CD4-positive, alpha-beta memory T cell (primary cell): ENCODE data around the gene TMEM167B. TPM values are rescaled to one million over a fixed set of nuclear protein-coding genes. Genes with fewer than 3 reads are reported as not detected.

Experiments used
- CTCF ChIA-PET: fragments of 350-600 bp; sonication (Branson Sonifier 250); formaldehyde crosslinking; loops from one replicate; lab custom pipeline; 2021; ENCODE audit warnings: inconsistent platforms; ENCODE audit not compliant: partially characterized antibody; lab: Charles Lee
- POLR2A ChIA-PET: fragments of 350-600 bp; sonication (Branson Sonifier 250); formaldehyde crosslinking; loops from one replicate; lab custom pipeline; 2021; ENCODE audit not compliant: partially characterized antibody; lab: Charles Lee
- DNase-seq, 5 donors: peaks; one replicate each; pipeline versions ENCODE4 v3.0.0 to v3.0.0-alpha.2; 2020 to 2022; ENCODE audit warnings: mixed read lengths in 1 of 5
- H3K27ac ChIP-seq: one replicate; pipeline ENCODE4 v1.7.0; 2013; ENCODE audit warnings: low read depth, low read length
- H3K27me3 ChIP-seq: 2 replicates; pipeline ENCODE4 v1.7.0; 2013; ENCODE audit warnings: mild to moderate bottlenecking, low read length, moderate library complexity; ENCODE audit not compliant: insufficient read depth
- H3K36me3 ChIP-seq: 2 replicates; pipeline ENCODE4 v1.7.0; 2013; ENCODE audit warnings: mild to moderate bottlenecking, low read length, moderate library complexity; ENCODE audit not compliant: insufficient read depth
- H3K4me1 ChIP-seq: 2 replicates; pipeline ENCODE4 v1.7.0; 2013; ENCODE audit warnings: mild to moderate bottlenecking, low read length, moderate library complexity; ENCODE audit not compliant: insufficient read depth
- H3K4me3 ChIP-seq, 2 donors: one replicate each; pipeline ENCODE4 v1.7.0; 2013; ENCODE audit warnings: low read length in 2 of 2, mild to moderate bottlenecking in 1 of 2
- H3K9me3 ChIP-seq, 2 donors: one replicate each; pipeline ENCODE4 v1.7.0; 2013; ENCODE audit warnings: low read length in 2 of 2, control low read depth in 1 of 2; ENCODE audit not compliant: control insufficient read depth in 1 of 2
- H3K27ac Mint-ChIP-seq, 7 donors: one replicate each; pipeline ENCODE4 v1.8.0; 2020 to 2021; ENCODE audit warnings: mixed read lengths in 7 of 7, mild to moderate bottlenecking in 6 of 7, inconsistent platforms in 3 of 7, moderate library complexity in 3 of 7
- H3K27me3 Mint-ChIP-seq, 2 donors: one replicate each; pipeline ENCODE4 v1.8.0; 2020 to 2021; ENCODE audit warnings: mixed read lengths in 2 of 2
- H3K36me3 Mint-ChIP-seq, 2 donors: one replicate each; pipeline ENCODE4 v1.8.0; 2020 to 2021; ENCODE audit warnings: mixed read lengths in 2 of 2, inconsistent platforms in 1 of 2, mild to moderate bottlenecking in 1 of 2
- H3K4me1 Mint-ChIP-seq, 4 donors: one replicate each; pipeline ENCODE4 v1.8.0; 2020 to 2021; ENCODE audit warnings: mixed read lengths in 4 of 4, mild to moderate bottlenecking in 1 of 4
- H3K4me3 Mint-ChIP-seq, 8 donors: one replicate each; pipeline ENCODE4 v1.8.0; 2020 to 2021; ENCODE audit warnings: mixed read lengths in 8 of 8, mild to moderate bottlenecking in 7 of 8, moderate library complexity in 6 of 8, inconsistent platforms in 3 of 8
- H3K9me3 Mint-ChIP-seq, 8 donors: one replicate each; pipeline ENCODE4 v1.8.0; 2020 to 2021; ENCODE audit warnings: mixed read lengths in 8 of 8, mild to moderate bottlenecking in 5 of 8, inconsistent platforms in 3 of 8, moderate library complexity in 1 of 8
- intact Hi-C: fragments of 100-400 bp; cut with micrococcal nuclease; formaldehyde crosslinking; loops from one replicate; pipeline ENCODE4 v1.15.1; 2023
- polyA plus RNA-seq, 2 donors: library from polyadenylated mRNA; unstranded; fragments of 300-500 nt; fragmentation: Illumina TruSeq; gene quantifications; one replicate each; pipeline ENCODE4 v1.2.3, GENCODE V29; 2021
- total RNA-seq, 2 experiments: library from RNA; stranded (reverse); gene quantifications; one replicate each; pipeline ENCODE4 v1.2.3, GENCODE V29; 2021

Gene TMEM167B
- total and polyA plus RNA-seq, 4 experiments from 2014 or later: 38.8 to 47.9 (median 42.2) TPM

GRCh38 chr1:109112652-109113285 is 22.2 kb downstream of the TMEM167B start:
- no peaks in the 10 kb centered on the region for H3K27me3 ChIP-seq
- H3K9me3 ChIP-seq: no peaks in the 10 kb centered on the region
- CTCF ChIA-PET: interaction anchor here (0.6 to 9.4 kb wide), 26 partner anchors 8 to 436 kb away, joined by 3 to 150 read pairs (median 4); partner anchors contain the start of genes CLCC1, GNAI3, TAF13 and TMEM167B
- Mint-ChIP-seq H3K36me3 (peaks cover 0 to 9% of the 10 kb centered on the region in 2 donors), H3K4me1 (peaks cover 23 to 35% (median 28%) of the 10 kb centered on the region in 4 donors), H3K27ac (peak overlapping the region; percentile 94 to 99 (median 98)), H3K4me3 (peak overlapping the region; percentile 86 to 94 (median 90)), H3K9me3 (peaks cover 0 to 11% (median 0%) of the 10 kb centered on the region in 8 donors), H3K27me3 (peaks cover 0 to 2% of the 10 kb centered on the region in 2 donors)
- H3K4me3 ChIP-seq: peak overlapping the region in 1 of 2 donors; percentile 64
- H3K36me3 ChIP-seq: no peaks in the 10 kb centered on the region
- peak overlapping the region; percentile 61 for H3K27ac ChIP-seq
- peak; percentile 86 to 89 (median 87) for DNase-seq
- peaks cover 24% of the 10 kb centered on the region for H3K4me1 ChIP-seq
- POLR2A ChIA-PET: interaction anchor here (0.6 to 9.1 kb wide), 10 partner anchors 12 to 421 kb away, joined by 3 to 171 read pairs (median 8); partner anchors contain the start of genes CLCC1, PRPF38B, PSMA5 and PSRC1
- intact Hi-C loops: loop anchor here (1.0 to 10.0 kb wide), 10 partner anchors 12 to 548 kb away; partner anchors contain the start of genes ATXN7L2, CLCC1, EEIG2 and PRPF38B

DNA sequence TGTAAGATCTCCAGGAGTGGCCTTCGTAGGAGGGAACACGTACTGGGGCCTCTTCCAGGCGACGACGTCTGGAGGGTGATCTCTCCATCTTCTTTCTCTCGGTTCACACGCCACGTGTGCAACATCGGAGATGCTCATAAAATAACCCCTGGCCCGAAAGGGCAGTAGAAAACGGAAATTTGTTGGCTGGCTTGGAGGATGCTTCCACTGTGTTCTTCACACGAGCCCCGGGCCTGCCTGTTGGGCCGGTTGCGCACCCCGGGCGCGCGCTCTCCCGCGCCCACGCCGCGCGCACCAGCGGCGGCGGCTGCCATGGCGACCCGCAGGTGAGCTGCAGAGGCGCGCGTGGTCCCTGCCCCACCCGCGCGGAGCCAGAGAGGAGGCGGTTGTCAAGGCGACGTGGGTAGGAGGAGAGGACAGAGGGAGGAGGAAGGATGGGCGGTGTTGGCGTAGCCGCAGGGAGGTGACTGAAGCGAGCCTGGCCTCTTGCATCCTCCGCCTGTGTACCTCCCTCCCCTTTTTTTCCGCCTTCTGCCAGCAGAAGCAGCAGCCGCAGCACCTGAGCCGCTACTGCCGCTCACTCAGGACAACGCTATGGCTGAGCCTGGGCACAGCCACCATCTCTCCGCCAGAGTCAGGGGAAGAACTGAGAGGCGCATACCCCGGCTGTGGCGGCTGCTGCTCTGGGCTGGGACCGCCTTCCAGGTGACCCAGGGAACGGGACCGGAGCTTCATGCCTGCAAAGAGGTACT is 23.2 kb downstream of the TMEM167B start, which contains the start of gene ELAPOR1:
Gene ELAPOR1 (plus strand): TSS at position 526 of the 752 bp plus-strand sequence. CDS start 69 bp downstream, at position 595.
- intact Hi-C loops: loop anchor here (1.0 to 10.0 kb wide), 7 partner anchors 39 to 549 kb away; partner anchors contain the start of genes ATXN7L2, CLCC1, EEIG2 and PSMA5
- POLR2A ChIA-PET: interaction anchor here (0.6 to 9.1 kb wide), 11 partner anchors 13 to 467 kb away, joined by 3 to 171 read pairs (median 8); partner anchors contain the start of genes CLCC1, PRPF38B, PSRC1 and SARS1
- H3K9me3 ChIP-seq: no peaks in the 10 kb centered on the region
- peak; percentile 90 to 97 (median 95) for DNase-seq
- peaks cover 0 to 2% of the 10 kb centered on the region in 2 donors for H3K27me3 Mint-ChIP-seq
- peak within 1 kb of the TSS; percentile 59 to 64 for H3K4me3 ChIP-seq
- H3K4me1 ChIP-seq: peaks cover 24% of the 10 kb centered on the region
- peaks cover 0 to 11% (median 0%) of the 10 kb centered on the region in 8 donors for H3K9me3 Mint-ChIP-seq
- H3K36me3 Mint-ChIP-seq: peaks cover 6 to 9% of the 10 kb centered on the region in 2 donors
- H3K4me1 Mint-ChIP-seq: peaks cover 26 to 35% (median 28%) of the 10 kb centered on the region in 4 donors
- H3K27ac ChIP-seq: peak within 1 kb of the TSS; percentile 61
- no peaks in the 10 kb centered on the region for H3K27me3 ChIP-seq
- CTCF ChIA-PET: interaction anchor here (0.8 to 9.4 kb wide), 17 partner anchors 13 to 325 kb away, joined by 3 to 150 read pairs (median 5); partner anchors contain the start of genes TAF13, TMEM167B and WDR47
- peak within 1 kb of the TSS; percentile 86 to 94 (median 90) for H3K4me3 Mint-ChIP-seq
- no peaks in the 10 kb centered on the region for H3K36me3 ChIP-seq
- peak within 1 kb of the TSS; percentile 94 to 99 (median 98) for H3K27ac Mint-ChIP-seq

- Histone ChIP-seq H3K4me3 (peak overlapping the region; percentile 59 to 64), H3K4me1 (peaks cover 24% of the 10 kb centered on the region), H3K27ac (peak overlapping the region; percentile 44), H3K36me3 (no peaks in the 10 kb centered on the region), H3K27me3 (no peaks in the 10 kb centered on the region), H3K9me3 (no peaks in the 10 kb centered on the region)
- POLR2A ChIA-PET: interaction anchor here (0.6 to 9.1 kb wide), 10 partner anchors 13 to 468 kb away, joined by 3 to 171 read pairs (median 9); partner anchors contain the start of genes PRPF38B, PSRC1, SARS1 and TAF13
- no peak for DNase-seq
- peak overlapping the region; percentile 86 to 94 (median 90) for H3K4me3 Mint-ChIP-seq
- peaks cover 0 to 2% of the 10 kb centered on the region in 2 donors for H3K27me3 Mint-ChIP-seq
- intact Hi-C loops: loop anchor here (2.0 to 10.0 kb wide), 3 partner anchors 312 to 550 kb away; partner anchors contain the start of genes EEIG2 and PSMA5
- H3K9me3 Mint-ChIP-seq: peaks cover 0 to 11% (median 0%) of the 10 kb centered on the region in 8 donors
- CTCF ChIA-PET: interaction anchor here (0.8 to 9.4 kb wide), 7 partner anchors 13 to 285 kb away, joined by 3 to 150 read pairs (median 3); partner anchors contain the start of gene WDR47
- peaks cover 7 to 9% of the 10 kb centered on the region in 2 donors for H3K36me3 Mint-ChIP-seq
- peak overlapping the region; percentile 91 to 99 (median 94) for H3K27ac Mint-ChIP-seq
- peaks cover 26 to 35% (median 28%) of the 10 kb centered on the region in 4 donors for H3K4me1 Mint-ChIP-seq
Observed at GRCh38 chr1:109114342-109114674, 23.7 kb downstream of the TMEM167B start.

- H3K27ac ChIP-seq: no peak overlapping the region
- no peaks in the 10 kb centered on the region for H3K36me3 ChIP-seq
- ChIA-PET POLR2A (interaction anchor here (9.1 kb wide), 1 partner anchor 15 kb away, joined by 171 read pairs; no protein-coding TSS in a partner anchor), CTCF (interaction anchor here (2.1 to 9.4 kb wide), 2 partner anchors 15 to 27 kb away, joined by 6 to 150 read pairs; no protein-coding TSS in a partner anchor)
- intact Hi-C loops: loop anchor here (2.0 to 10.0 kb wide), 2 partner anchors 311 to 551 kb away; partner anchors contain the start of genes EEIG2 and PSMA5
- H3K9me3 Mint-ChIP-seq: peaks cover 0 to 11% (median 0%) of the 10 kb centered on the region in 8 donors
- peak overlapping the region in 1 of 8 donors; percentile 39 for H3K4me3 Mint-ChIP-seq
- DNase-seq: no peak
- peak overlapping the region in 3 of 7 donors; percentile 1 to 39 (median 4) for H3K27ac Mint-ChIP-seq
- no peaks in the 10 kb centered on the region for H3K9me3 ChIP-seq
- H3K4me1 Mint-ChIP-seq: peaks cover 26 to 35% (median 28%) of the 10 kb centered on the region in 4 donors
- H3K36me3 Mint-ChIP-seq: peaks cover 9 to 12% of the 10 kb centered on the region in 2 donors
- peaks cover 0 to 2% of the 10 kb centered on the region in 2 donors for H3K27me3 Mint-ChIP-seq
- no peaks in the 10 kb centered on the region for H3K27me3 ChIP-seq
- H3K4me1 ChIP-seq: peaks cover 24% of the 10 kb centered on the region
- no peak overlapping the region for H3K4me3 ChIP-seq
Observed at GRCh38 chr1:109115685-109116084, 25.1 kb downstream of the TMEM167B start.

- Histone ChIP-seq H3K36me3 (no peaks in the 10 kb centered on the region), H3K4me1 (peaks cover 24% of the 10 kb centered on the region), H3K9me3 (no peaks in the 10 kb centered on the region), H3K27me3 (no peaks in the 10 kb centered on the region), H3K27ac (no peak overlapping the region), H3K4me3 (no peak overlapping the region)
- DNase-seq: no peak
- Mint-ChIP-seq H3K4me3 (no peak overlapping the region), H3K27me3 (peaks cover 0 to 2% of the 10 kb centered on the region in 2 donors), H3K4me1 (peaks cover 26 to 35% (median 28%) of the 10 kb centered on the region in 4 donors), H3K27ac (peak overlapping the region in 1 of 7 donors; percentile 39), H3K9me3 (peaks cover 0 to 11% (median 0%) of the 10 kb centered on the region in 8 donors), H3K36me3 (peaks cover 9 to 12% of the 10 kb centered on the region in 2 donors)
- ChIA-PET CTCF (interaction anchor here (0.6 to 9.4 kb wide), 2 partner anchors 15 to 369 kb away, joined by 3 to 150 read pairs; no protein-coding TSS in a partner anchor), POLR2A (interaction anchor here (0.6 to 9.1 kb wide), 2 partner anchors 15 to 484 kb away, joined by 3 to 171 read pairs; no protein-coding TSS in a partner anchor)
- intact Hi-C loops: loop anchor here (10.0 kb wide), 1 partner anchor 551 kb away; the partner anchor contains the start of gene EEIG2
Observed at GRCh38 chr1:109116286-109116685, 25.7 kb downstream of the TMEM167B start.

DNA sequence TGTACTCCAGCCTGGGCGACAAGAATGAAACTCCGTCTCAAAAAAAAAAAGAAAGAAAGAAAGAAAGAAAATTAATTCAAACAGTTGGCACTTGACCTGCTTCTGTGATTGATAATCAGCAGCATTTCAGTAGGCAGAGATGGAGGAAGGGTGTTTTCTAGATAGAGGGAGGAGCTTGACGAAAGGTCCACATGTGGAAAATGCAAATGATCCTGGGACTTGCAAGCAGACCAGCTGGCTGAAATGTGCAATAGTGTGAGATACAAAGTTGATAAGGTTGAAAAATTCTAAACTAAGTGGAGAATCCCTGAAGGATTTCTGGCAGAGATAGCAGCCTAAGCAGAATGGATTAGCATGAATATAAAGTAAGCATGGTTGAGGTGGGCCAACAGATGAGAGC is 27.5 kb downstream of the TMEM167B start:
- ChIA-PET CTCF (no interaction called here), POLR2A (interaction anchor here (1.1 kb wide), 1 partner anchor 18 kb away, joined by 4 read pairs; no protein-coding TSS in a partner anchor)
- Mint-ChIP-seq H3K4me1 (peaks cover 16 to 25% (median 21%) of the 10 kb centered on the region in 4 donors), H3K36me3 (peaks cover 5 to 12% of the 10 kb centered on the region in 2 donors), H3K27ac (no peak overlapping the region), H3K4me3 (no peak overlapping the region), H3K27me3 (peaks cover 0 to 2% of the 10 kb centered on the region in 2 donors), H3K9me3 (peaks cover 0 to 5% (median 0%) of the 10 kb centered on the region in 8 donors)
- intact Hi-C loops: loop anchor here (10.0 kb wide), 1 partner anchor 553 kb away; the partner anchor contains the start of gene EEIG2
- Histone ChIP-seq H3K4me1 (peaks cover 14% of the 10 kb centered on the region), H3K27me3 (no peaks in the 10 kb centered on the region), H3K4me3 (no peak overlapping the region), H3K36me3 (no peaks in the 10 kb centered on the region), H3K27ac (no peak overlapping the region), H3K9me3 (no peaks in the 10 kb centered on the region)
- no peak for DNase-seq
